Stomach (tissue), 4 donors: ENCODE results near the gene SVBP.

Source experiments
- CTCF ChIP-seq, 7 experiments: fragments of 450-650 bp in 4 of 7; fragments of 200-600 bp in 3 of 7; sonication (generic) in 3 of 7; IDR thresholded peaks; one replicate each; pipeline ENCODE4 v1.5.1; 2016 to 2019; ENCODE audit warnings: antibody characterized with exemption in 7 of 7, control low read depth in 2 of 7, mild to moderate bottlenecking in 1 of 7
- EP300 ChIP-seq: sonication (generic); formaldehyde crosslinking; IDR thresholded peaks from one replicate; pipeline ENCODE4 v1.6.1; 2017; ENCODE audit warnings: antibody characterized with exemption
- POLR2AphosphoS5 ChIP-seq, 3 donors: sonication (generic); formaldehyde crosslinking; IDR thresholded peaks; one replicate each; pipeline ENCODE4 v1.6.1; 2016; ENCODE audit warnings: antibody characterized with exemption in 3 of 3

- TF ChIP-seq CTCF (IDR thresholded peaks at IDR 0.05) (no peak), POLR2AphosphoS5 (IDR thresholded peaks at IDR 0.05) (no peak), EP300 (no peak)
Observed at GRCh38 chr1:42820813-42821212, 3.6 kb upstream of the SVBP start.
